Body of pancreas (tissue), 4 donors: ENCODE results near the gene RPS6KA2. TPM values are rescaled to one million over a fixed set of nuclear protein-coding genes. Genes with fewer than 3 reads are reported as not detected.

Experiments
- ATAC-seq: fragments of 150-250 bp; one replicate; pipeline ENCODE4 v1.9.1; 2016
- DNase-seq, 4 donors: peaks; one replicate each; pipeline ENCODE4 v3.0.0-alpha.2; 2019
- H3K27ac ChIP-seq, 4 donors: fragments of 200-600 bp; sonication (generic); 1 replicate in 3 of 4; 2 replicates in 1 of 4; pipeline versions ENCODE4 v1.5.1 to v1.6.1; 2016 to 2019; ENCODE audit warnings: mild to moderate bottlenecking in 1 of 4, mixed read lengths in 1 of 4, moderate library complexity in 1 of 4
- H3K27me3 ChIP-seq, 2 donors: fragments of 200-600 bp; sonication (generic); one replicate each; pipeline ENCODE4 v1.6.0; 2016; ENCODE audit warnings: mild to moderate bottlenecking in 1 of 2
- H3K36me3 ChIP-seq, 2 donors: fragments of 200-600 bp; sonication (generic); replicated peaks in 1 of 2; 2 replicates each; pipeline ENCODE4 v1.5.1; 2016; ENCODE audit warnings: low read depth in 2 of 2; ENCODE audit not compliant: insufficient read depth in 1 of 2
- H3K4me1 ChIP-seq: fragments of 200-600 bp; sonication (generic); one replicate; pipeline ENCODE4 v1.6.0; 2016
- H3K4me3 ChIP-seq, 2 donors: fragments of 200-600 bp; sonication (generic); 1 replicate in 1 of 2; 2 replicates in 1 of 2; pipeline ENCODE4 v1.5.1; 2016 to 2019
- H3K9me3 ChIP-seq, 3 donors: fragments of 200-600 bp; sonication (generic); 1 replicate in 2 of 3; 2 replicates in 1 of 3; pipeline ENCODE4 v1.5.1; 2016
- CTCF ChIP-seq, 7 experiments: fragments of 450-650 bp in 4 of 7; fragments of 200-600 bp in 3 of 7; sonication (generic) in 3 of 7; IDR thresholded peaks; one replicate each; pipeline ENCODE4 v1.5.1; 2016 to 2019; ENCODE audit warnings: antibody characterized with exemption in 7 of 7
- POLR2A ChIP-seq, 3 donors: fragments of 450-650 bp; IDR thresholded peaks; one replicate each; pipeline ENCODE4 v1.6.1; 2016; ENCODE audit warnings: antibody characterized with exemption in 3 of 3, mild to moderate bottlenecking in 2 of 3
- WGBS, 2 donors: methylation state at CpG; one replicate each; pipeline ENCODE4 v1.1.5; 2017; 5-methylcytosine and 5-hydroxymethylcytosine counted together
- intact Hi-C: fragments of 100-400 bp; cut with DNase I; formaldehyde crosslinking; loops from one replicate; pipeline ENCODE4 v1.15.1; 2023
- total RNA-seq, 2 donors: library from RNA; depleted of rRNA; stranded (reverse); fragments of >200 nt; gene quantifications; one replicate each; pipeline ENCODE4 v1.1.0, GENCODE V29; 2016

The RPS6KA2 gene
- total RNA-seq, 2 donors from 2014 or later, result 24.4 to 53.7 TPM

- 94 to 96% methylated on average over 20 of the region's 20 CpGs for WGBS, 2 donors
- Histone ChIP-seq H3K4me3 (no peak overlapping the region), H3K9me3 (no peaks in the 10 kb centered on the region), H3K36me3 (peaks cover 0 to 4% of the 10 kb centered on the region in 2 donors), H3K27ac (no peak overlapping the region), H3K27me3 (no peaks in the 10 kb centered on the region), H3K4me1 (no peaks in the 10 kb centered on the region)
- intact Hi-C loops, result no loop called here
- TF ChIP-seq CTCF (IDR thresholded peaks at IDR 0.05), result no peak
- no peak for TF ChIP-seq POLR2A (IDR thresholded peaks at IDR 0.05)
- ATAC-seq (no peak), DNase-seq (no peak)
Measured at GRCh38 chr6:166422201-166422940, 204.7 kb downstream of the RPS6KA2 start.

DNA sequence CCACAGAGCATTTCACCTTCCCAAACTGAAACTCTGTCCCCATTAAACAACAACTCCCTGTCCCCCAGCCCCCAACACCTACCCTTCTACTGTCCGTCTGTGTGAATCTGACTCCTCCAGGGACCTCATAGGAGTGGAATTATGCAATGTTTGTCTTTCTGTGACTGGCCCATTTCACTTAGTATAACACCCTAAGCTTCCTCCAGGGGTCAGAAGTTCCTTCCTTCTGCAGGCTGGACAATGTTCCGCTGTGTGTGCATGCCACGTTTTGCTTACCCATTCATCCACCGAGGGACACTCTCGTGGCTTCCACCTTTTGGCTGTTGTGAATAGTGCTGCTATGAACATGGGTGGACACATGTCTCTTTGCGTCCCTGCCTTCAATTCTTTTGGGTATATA lies 206.7 kb downstream of the RPS6KA2 start:
- peak in 1 of 7 experiments; percentile 8 for TF ChIP-seq CTCF (IDR thresholded peaks at IDR 0.05)
- TF ChIP-seq POLR2A (IDR thresholded peaks at IDR 0.05), result no peak
- peaks cover 0 to 4% of the 10 kb centered on the region in 2 donors for H3K36me3 ChIP-seq
- no peaks in the 10 kb centered on the region for H3K27me3 ChIP-seq
- 51 to 69% methylated on average over 6 of the region's 6 CpGs for WGBS, 2 donors
- no peak overlapping the region for H3K4me3 ChIP-seq
- DNase-seq (no peak), ATAC-seq (no peak)
- H3K27ac ChIP-seq, result no peak overlapping the region
- no peaks in the 10 kb centered on the region for H3K4me1 ChIP-seq
- intact Hi-C loops, result no loop called here
- H3K9me3 ChIP-seq, result no peaks in the 10 kb centered on the region

DNA sequence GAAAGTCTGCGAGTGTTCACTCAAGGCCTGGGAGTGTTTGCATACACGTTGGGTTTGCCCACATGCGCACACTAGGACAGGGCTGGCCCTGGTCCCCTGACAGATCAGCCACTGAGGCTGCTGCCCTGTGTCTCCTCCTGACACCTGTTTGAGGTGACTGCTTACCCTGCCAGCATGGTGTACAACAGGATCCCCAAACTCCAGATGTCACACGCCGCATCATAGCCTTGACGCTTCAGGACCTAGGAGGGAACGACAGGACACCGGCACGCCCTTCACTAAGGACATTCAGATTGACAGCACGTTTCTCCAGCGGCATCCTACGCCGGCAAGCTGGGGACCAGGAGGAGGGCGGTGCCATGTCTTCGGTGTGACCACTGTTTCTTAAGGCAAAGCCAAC lies 207.3 kb downstream of the RPS6KA2 start:
- TF ChIP-seq POLR2A (IDR thresholded peaks at IDR 0.05), result no peak
- no peak for TF ChIP-seq CTCF (IDR thresholded peaks at IDR 0.05)
- ATAC-seq (no peak), DNase-seq (no peak)
- Histone ChIP-seq H3K4me1 (no peaks in the 10 kb centered on the region), H3K9me3 (no peaks in the 10 kb centered on the region), H3K27me3 (no peaks in the 10 kb centered on the region), H3K27ac (no peak overlapping the region), H3K4me3 (no peak overlapping the region), H3K36me3 (peaks cover 0 to 4% of the 10 kb centered on the region in 2 donors)
- intact Hi-C loops, result no loop called here
- 86 to 92% methylated on average over 14 of the region's 15 CpGs for WGBS, 2 donors

- no peaks in the 10 kb centered on the region for H3K27me3 ChIP-seq
- H3K27ac ChIP-seq, result no peak overlapping the region
- TF ChIP-seq CTCF (IDR thresholded peaks at IDR 0.05), result no peak
- TF ChIP-seq POLR2A (IDR thresholded peaks at IDR 0.05), result no peak
- 75 to 89% methylated on average over 4 to 7 of the region's 7 CpGs for WGBS, 2 donors
- peaks cover 0 to 4% of the 10 kb centered on the region in 2 donors for H3K36me3 ChIP-seq
- no peaks in the 10 kb centered on the region for H3K4me1 ChIP-seq
- no peak overlapping the region for H3K4me3 ChIP-seq
- no peak for DNase-seq
- intact Hi-C loops, result no loop called here
- H3K9me3 ChIP-seq, result no peaks in the 10 kb centered on the region
- ATAC-seq, result no peak
Measured at GRCh38 chr6:166419286-166419685, 207.8 kb downstream of the RPS6KA2 start.

DNA sequence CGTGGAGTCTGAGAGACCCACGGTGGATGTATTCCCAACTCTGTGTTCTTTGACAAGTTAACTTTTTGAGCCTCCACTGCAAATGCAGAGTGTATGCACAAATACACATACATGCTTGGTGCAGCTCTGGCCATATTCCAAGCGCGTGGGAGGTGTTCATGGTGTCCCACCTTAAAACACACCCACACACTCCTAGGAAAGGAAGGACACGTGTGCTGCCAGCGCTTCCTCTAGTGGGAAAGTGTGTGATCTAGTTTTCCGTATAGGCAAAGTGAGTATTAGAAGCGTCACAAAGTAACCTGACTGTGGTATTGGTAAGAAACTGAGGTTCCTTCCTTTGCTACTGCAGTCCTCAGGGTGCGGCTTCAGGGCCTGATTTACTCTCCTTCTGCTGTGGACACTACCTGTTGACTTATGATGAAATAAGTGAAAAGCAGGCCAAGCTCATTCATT lies 208.3 kb downstream of the RPS6KA2 start:
- ATAC-seq, result no peak

More for the DNA sequence above, 208.3 kb downstream of the RPS6KA2 start:
- 90% methylated on average over 7 to 9 of the region's 9 CpGs for WGBS, 2 donors
- Histone ChIP-seq H3K36me3 (peaks cover 0 to 4% of the 10 kb centered on the region in 2 donors), H3K27ac (no peak overlapping the region), H3K4me3 (no peak overlapping the region), H3K27me3 (no peaks in the 10 kb centered on the region), H3K9me3 (no peaks in the 10 kb centered on the region), H3K4me1 (no peaks in the 10 kb centered on the region)
- intact Hi-C loops, result no loop called here
- TF ChIP-seq POLR2A (IDR thresholded peaks at IDR 0.05), result no peak
- TF ChIP-seq CTCF (IDR thresholded peaks at IDR 0.05), result no peak
- no peak for DNase-seq
